ENCODE results near the gene MRPS12.
A peak's percentile ranks its signal among the peaks of the same experiment; 100 is the strongest.
"Not testable (repeated sequence)": the region's sequence is repeated elsewhere in the genome, so short reads cannot be mapped to it uniquely, and the experiment has no call there.

MRPS12 gene

GRCh38 chr19:38946229-38947010, 15.7 kb downstream of the MRPS12 start:
- Histone ChIP-seq H3K27ac (no peak overlapping the region), H3K4me3 (no peak overlapping the region), H3K9ac (no peak overlapping the region), H3K27me3 (no peaks in the 10 kb centered on the region), H3K9me3 (no peaks in the 10 kb centered on the region), H3K4me1 (peaks cover 10% of the 10 kb centered on the region), H4K20me1 (no peaks in the 10 kb centered on the region), H3K36me3 (no peaks in the 10 kb centered on the region), H3K4me2 (no peak overlapping the region)
- TF ChIP-seq Cebpa-rat (IDR thresholded peaks at IDR 0.05), result no peak

GRCh38 chr19:38949580-38950367, 19.0 kb downstream of the MRPS12 start:
- H3K36me3 ChIP-seq, result no peaks in the 10 kb centered on the region
- no peak overlapping the region for H3K4me3 ChIP-seq
- no peak overlapping the region for H3K9ac ChIP-seq
- H3K4me1 ChIP-seq, result 0 out of 2 replicates have a peak, but pooled peaks cover 4% of the 10 kb centered on the region
- no peaks in the 10 kb centered on the region for H4K20me1 ChIP-seq
- no peak overlapping the region for H3K4me2 ChIP-seq
- no peak for TF ChIP-seq Cebpa-rat (IDR thresholded peaks at IDR 0.05)
- H3K27me3 ChIP-seq, result no peaks in the 10 kb centered on the region
- no peak overlapping the region for H3K27ac ChIP-seq
- no peaks in the 10 kb centered on the region for H3K9me3 ChIP-seq

DNA sequence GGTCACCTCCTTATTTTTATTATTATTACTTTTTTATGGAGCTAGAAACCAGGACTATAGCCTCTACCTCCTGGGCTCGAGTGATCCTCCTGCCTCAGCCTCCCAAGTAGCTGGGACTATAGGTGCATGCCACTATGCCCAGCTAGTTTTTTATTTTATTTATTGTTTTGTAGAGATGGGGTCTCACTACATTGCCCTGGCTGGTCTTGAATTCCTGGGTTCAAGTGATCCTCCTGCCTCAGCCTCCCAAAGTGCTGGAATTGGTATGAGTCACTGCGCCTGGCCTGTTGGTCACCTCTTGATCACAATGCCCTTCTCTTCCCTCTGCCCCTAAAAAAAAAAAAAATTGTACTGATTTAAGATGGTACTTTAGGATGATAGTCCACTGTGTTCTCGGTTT, 20.4 kb downstream of the MRPS12 start:
- Histone ChIP-seq H3K9ac (no peak overlapping the region), H3K4me3 (no peak overlapping the region), H3K36me3 (no peaks in the 10 kb centered on the region), H3K9me3 (no peaks in the 10 kb centered on the region), H3K4me2 (no peak overlapping the region), H4K20me1 (no peaks in the 10 kb centered on the region), H3K27me3 (no peaks in the 10 kb centered on the region), H3K4me1 (0 out of 2 replicates have a peak, but pooled peaks cover 4% of the 10 kb centered on the region), H3K27ac (no peak overlapping the region)
- TF ChIP-seq Cebpa-rat (IDR thresholded peaks at IDR 0.05), result no peak

DNA sequence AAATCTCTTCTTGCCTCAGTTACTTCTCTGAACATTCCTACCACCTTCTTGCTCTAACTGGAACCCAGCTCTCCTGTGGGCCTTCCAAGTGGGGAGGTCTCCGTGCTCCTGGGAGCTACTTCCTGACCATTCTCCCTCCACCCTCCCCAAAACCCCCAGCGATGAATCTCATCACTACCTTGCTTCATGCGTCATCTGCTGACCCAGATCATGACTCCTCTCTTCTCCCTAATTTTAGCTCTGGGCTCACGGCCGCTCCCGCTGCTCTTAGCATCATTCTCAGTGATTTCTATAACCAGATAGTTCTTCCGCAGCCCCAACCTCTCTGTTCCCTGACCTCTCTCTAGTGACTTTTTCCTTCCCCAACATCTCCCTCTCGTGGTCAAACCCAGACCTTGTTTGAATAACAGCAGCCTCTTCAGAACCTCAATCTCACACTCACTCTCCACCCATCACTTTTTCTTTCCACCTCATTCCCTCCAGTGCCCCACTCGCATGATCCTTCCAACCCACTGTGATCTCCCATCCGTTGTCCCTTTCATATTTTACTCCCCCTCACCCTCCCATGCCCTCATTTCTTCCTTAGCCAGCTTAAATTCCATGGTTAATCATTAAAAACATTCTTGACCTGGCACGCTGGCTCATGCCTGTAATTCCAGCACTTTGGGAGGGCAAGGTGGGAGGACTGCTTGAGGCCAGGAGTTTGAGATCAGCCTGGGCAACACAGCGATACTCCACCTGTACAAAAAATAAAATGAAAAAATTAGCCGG, 21.8 kb downstream of the MRPS12 start:
- TF ChIP-seq Cebpa-rat (IDR thresholded peaks at IDR 0.05), result no peak
- no peaks in the 10 kb centered on the region for H4K20me1 ChIP-seq
- H3K27me3 ChIP-seq, result no peaks in the 10 kb centered on the region
- no peak overlapping the region for H3K27ac ChIP-seq
- H3K36me3 ChIP-seq, result no peaks in the 10 kb centered on the region
- H3K4me3 ChIP-seq, result no peak overlapping the region
- H3K9ac ChIP-seq, result no peak overlapping the region
- H3K4me1 ChIP-seq, result 0 out of 2 replicates have a peak, but pooled peaks cover 4% of the 10 kb centered on the region
- peak overlapping the region; percentile 2; the same call in 1 of the 2 replicates for H3K4me2 ChIP-seq
- no peaks in the 10 kb centered on the region for H3K9me3 ChIP-seq

DNA sequence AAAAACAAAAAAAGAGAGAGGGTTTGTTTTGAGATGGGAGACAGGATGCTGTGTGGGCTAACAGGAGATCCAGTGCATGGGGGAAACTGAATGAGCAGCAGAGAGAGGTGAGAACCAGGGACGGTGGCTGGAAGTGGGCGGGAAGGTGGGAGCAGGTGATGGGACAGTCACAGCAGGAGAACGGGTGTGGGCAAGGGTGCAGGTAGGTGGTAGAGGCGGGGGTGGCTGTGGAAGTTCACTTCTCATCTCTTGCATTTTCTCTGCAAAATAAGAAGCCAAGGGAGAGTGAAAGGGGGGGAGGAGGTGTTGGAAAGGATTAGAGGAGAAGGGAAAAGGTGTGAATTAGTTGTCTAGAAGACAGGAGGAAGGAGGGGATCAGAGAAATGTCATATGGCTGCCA, 22.9 kb downstream of the MRPS12 start:
- no peak for TF ChIP-seq Cebpa-rat (IDR thresholded peaks at IDR 0.05)
- no peaks in the 10 kb centered on the region for H4K20me1 ChIP-seq
- H3K9ac ChIP-seq, result no peak overlapping the region
- no peak overlapping the region for H3K27ac ChIP-seq
- H3K36me3 ChIP-seq, result no peaks in the 10 kb centered on the region
- 0 out of 2 replicates have a peak, but pooled peaks cover 4% of the 10 kb centered on the region for H3K4me1 ChIP-seq
- H3K27me3 ChIP-seq, result no peaks in the 10 kb centered on the region
- H3K4me3 ChIP-seq, result no peak overlapping the region
- H3K4me2 ChIP-seq, result no peak overlapping the region
- no peaks in the 10 kb centered on the region for H3K9me3 ChIP-seq

DNA sequence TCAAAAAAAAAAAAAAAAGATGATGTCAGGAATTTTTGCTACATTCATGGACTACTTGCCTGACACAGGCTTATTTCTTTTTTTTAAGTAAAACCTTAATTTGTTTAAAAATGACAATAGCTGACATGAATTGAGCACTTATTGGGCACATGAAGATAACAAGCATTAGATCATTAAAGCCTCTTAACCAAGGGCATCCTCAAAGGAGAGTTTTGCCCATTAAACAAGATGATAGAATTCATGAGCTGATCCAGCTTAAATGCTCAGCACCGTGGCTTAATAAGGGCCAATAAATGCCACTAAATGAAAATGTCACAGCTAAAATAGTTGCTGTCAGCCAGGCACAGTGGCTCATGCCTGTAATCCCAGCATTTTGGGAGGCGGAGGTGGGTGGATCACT, 25.5 kb downstream of the MRPS12 start:
- Histone ChIP-seq H3K4me1 (0 out of 2 replicates have a peak, but pooled peaks cover 4% of the 10 kb centered on the region), H3K27ac (no peak overlapping the region), H3K9ac (no peak overlapping the region), H3K4me2 (no peak overlapping the region), H3K4me3 (no peak overlapping the region), H3K27me3 (no peaks in the 10 kb centered on the region), H4K20me1 (no peaks in the 10 kb centered on the region), H3K9me3 (no peaks in the 10 kb centered on the region), H3K36me3 (no peaks in the 10 kb centered on the region)
- no peak for TF ChIP-seq Cebpa-rat (IDR thresholded peaks at IDR 0.05)

- no peak overlapping the region for H3K9ac ChIP-seq
- TF ChIP-seq Cebpa-rat (IDR thresholded peaks at IDR 0.05), result no peak
- H3K4me3 ChIP-seq, result no peak overlapping the region
- no peak overlapping the region for H3K27ac ChIP-seq
- H3K36me3 ChIP-seq, result no peaks in the 10 kb centered on the region
- H3K4me2 ChIP-seq, result no peak overlapping the region
- no peaks in the 10 kb centered on the region for H3K27me3 ChIP-seq
- H4K20me1 ChIP-seq, result no peaks in the 10 kb centered on the region
- no peaks in the 10 kb centered on the region for H3K9me3 ChIP-seq
- H3K4me1 ChIP-seq, result no peaks in the 10 kb centered on the region
Observed at GRCh38 chr19:38958301-38958700, 27.6 kb downstream of the MRPS12 start.

- Histone ChIP-seq H3K36me3 (no peaks in the 10 kb centered on the region), H3K27ac (no peak overlapping the region), H3K9ac (no peak overlapping the region), H3K4me2 (no peak overlapping the region), H3K9me3 (no peaks in the 10 kb centered on the region), H3K27me3 (no peaks in the 10 kb centered on the region), H3K4me3 (no peak overlapping the region), H3K4me1 (no peaks in the 10 kb centered on the region), H4K20me1 (no peaks in the 10 kb centered on the region)
- no peak for TF ChIP-seq Cebpa-rat (IDR thresholded peaks at IDR 0.05)
Observed at GRCh38 chr19:38959618-38960017, 28.9 kb downstream of the MRPS12 start.

DNA sequence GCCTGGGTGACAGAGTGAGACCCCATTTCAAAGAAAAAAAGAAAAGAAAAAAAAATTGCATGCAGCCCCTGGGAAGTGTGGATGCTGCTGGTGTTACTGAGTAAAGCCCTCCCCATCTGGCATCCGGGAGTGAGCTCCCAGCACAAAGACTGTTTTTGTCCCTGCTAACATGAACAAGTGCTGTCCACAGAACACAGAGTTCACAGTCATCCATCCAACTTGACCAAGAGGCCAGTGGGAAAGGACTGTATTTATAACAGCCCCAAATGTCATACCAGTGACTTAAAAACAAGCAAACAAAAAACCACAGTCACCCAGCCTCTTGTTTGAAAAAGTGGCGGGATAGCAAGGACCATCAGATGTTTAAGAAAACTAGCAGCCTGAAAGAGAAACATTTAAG, 34.0 kb downstream of the MRPS12 start:
- Histone ChIP-seq H4K20me1 (no peaks in the 10 kb centered on the region), H3K9ac (no peak overlapping the region), H3K27ac (no peak overlapping the region), H3K27me3 (no peaks in the 10 kb centered on the region), H3K9me3 (no peaks in the 10 kb centered on the region), H3K4me2 (no peak overlapping the region), H3K36me3 (no peaks in the 10 kb centered on the region), H3K4me1 (no peaks in the 10 kb centered on the region), H3K4me3 (no peak overlapping the region)
- no peak for TF ChIP-seq Cebpa-rat (IDR thresholded peaks at IDR 0.05)

DNA sequence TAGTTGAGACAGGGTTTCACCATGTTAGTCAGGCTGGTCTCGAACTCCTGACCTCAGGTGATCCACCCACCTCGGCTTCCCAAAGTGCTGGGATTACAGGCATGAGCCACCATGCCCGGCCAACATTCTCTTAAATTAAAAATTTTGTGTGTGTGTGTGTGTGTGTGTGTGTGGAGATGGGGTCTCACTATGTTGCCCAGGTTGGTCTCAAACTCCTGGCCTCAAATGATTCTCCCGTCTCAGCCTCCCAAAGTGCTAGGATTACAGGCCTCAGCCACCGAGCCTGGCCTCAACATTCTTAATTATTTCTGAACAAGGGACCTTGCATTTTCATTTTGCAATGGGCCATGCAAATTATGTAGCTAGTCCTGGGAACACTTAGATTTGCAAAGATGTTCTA, 35.4 kb downstream of the MRPS12 start:
- not testable (repeated sequence) for H3K4me2 ChIP-seq, H3K27ac ChIP-seq, H3K9ac ChIP-seq, H3K9me3 ChIP-seq, H3K4me1 ChIP-seq, H4K20me1 ChIP-seq, H3K4me3 ChIP-seq, H3K36me3 ChIP-seq, H3K27me3 ChIP-seq

Measured in BLaER1 (cell line).